Mammary epithelial cell (primary cell): Measurements from ENCODE around the gene DMTF1.
"Not testable (repeated sequence)": the region's sequence is repeated elsewhere in the genome, so short reads cannot be mapped to it uniquely, and the experiment has no call there.

Source experiments
- CTCF ChIP-seq, 2 donors: IDR thresholded peaks in 1 of 2; conservative IDR thresholded peaks in 1 of 2; 2 replicates each; pipeline ENCODE4 v1.5.1; 2011 to 2012; ENCODE audit warnings: inconsistent platforms in 2 of 2, low read length in 2 of 2, mild to moderate bottlenecking in 2 of 2, control low read depth in 1 of 2, low read depth in 1 of 2; ENCODE audit not compliant: insufficient read depth in 1 of 2; ENCODE audit errors: extremely low read depth in 1 of 2
- EZH2 ChIP-seq: IDR thresholded peaks from 2 replicates; pipeline ENCODE4 v1.6.1; 2012; ENCODE audit warnings: low read length, inconsistent platforms, borderline replicate concordance

- not testable (repeated sequence) for TF ChIP-seq CTCF (conservative IDR thresholded peaks at IDR 0.05 in 1 of 2, IDR thresholded peaks at IDR 0.05 in 1 of 2; ENCODE audit: extremely low read depth in 1 of 2, insufficient read depth in 1 of 2, low read depth in 1 of 2, low read length in 2 of 2); EZH2
Observed at GRCh38 chr7:87205701-87206100, 53.4 kb downstream of the DMTF1 start.
